ENCODE data around the gene ALG3.
"Not testable (repeated sequence)": the region's sequence is repeated elsewhere in the genome, so short reads cannot be mapped to it uniquely, and the experiment has no call there.

ALG3 gene

DNA sequence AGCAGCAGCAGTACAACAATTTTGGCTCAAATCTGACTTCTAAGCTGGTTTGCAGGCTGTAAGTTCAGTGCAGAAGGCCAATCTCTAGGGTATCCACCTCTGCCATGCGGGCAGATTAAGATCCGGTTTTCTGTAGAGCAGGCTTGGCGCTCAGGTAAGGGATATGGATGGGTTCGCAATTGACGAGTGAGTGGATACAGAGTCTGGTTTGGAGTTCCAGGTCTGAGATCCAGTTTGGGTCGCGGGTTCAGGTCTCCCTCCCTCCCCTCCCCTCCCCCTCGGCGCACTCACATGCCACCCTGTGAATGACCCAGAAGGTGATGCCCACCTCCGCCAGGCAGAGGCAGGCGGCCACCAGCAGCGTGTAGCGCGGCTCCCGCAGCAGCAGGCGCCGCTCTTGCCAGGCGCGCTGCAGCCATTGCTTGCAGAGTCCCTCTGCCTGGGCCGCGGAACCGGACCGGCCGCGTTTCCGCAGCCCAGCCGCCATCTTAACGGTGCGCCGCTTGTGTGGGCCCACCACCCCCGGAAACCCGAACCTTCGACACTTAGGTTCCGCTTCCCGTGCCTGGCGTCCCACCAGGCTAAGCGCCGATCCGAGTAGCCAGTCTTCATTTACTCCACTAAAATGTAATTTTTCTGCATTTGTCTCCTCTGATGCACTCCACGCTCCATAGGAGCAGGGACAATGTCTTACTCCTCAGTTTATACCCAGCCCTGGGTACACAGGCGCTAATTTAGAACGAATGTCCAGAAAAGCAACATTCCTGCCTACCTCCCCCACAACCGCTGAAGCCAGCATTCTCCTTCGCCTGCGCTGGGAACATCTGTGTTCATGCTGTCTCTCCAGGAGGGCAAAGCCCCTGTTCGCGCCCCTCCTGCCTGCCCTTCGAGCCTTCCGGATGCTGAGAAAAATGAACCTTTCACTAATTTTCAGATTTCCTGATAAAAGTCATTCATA lies at the start of gene ALG3:
Gene ALG3 (minus strand): TSS at position 509 of the 958 bp plus-strand sequence. CDS start 22 bp downstream, at position 487.
- DNase-seq (ENCODE audit: low spot score), result peak; percentile 90

GRCh38 chr3:184296616-184297015 lies 47.9 kb upstream of the ALG3 start:
- no peak for DNase-seq (ENCODE audit: low spot score)

- DNase-seq (ENCODE audit: low spot score), result no peak
Measured at GRCh38 chr3:184295771-184296170, 47.0 kb upstream of the ALG3 start.

DNA sequence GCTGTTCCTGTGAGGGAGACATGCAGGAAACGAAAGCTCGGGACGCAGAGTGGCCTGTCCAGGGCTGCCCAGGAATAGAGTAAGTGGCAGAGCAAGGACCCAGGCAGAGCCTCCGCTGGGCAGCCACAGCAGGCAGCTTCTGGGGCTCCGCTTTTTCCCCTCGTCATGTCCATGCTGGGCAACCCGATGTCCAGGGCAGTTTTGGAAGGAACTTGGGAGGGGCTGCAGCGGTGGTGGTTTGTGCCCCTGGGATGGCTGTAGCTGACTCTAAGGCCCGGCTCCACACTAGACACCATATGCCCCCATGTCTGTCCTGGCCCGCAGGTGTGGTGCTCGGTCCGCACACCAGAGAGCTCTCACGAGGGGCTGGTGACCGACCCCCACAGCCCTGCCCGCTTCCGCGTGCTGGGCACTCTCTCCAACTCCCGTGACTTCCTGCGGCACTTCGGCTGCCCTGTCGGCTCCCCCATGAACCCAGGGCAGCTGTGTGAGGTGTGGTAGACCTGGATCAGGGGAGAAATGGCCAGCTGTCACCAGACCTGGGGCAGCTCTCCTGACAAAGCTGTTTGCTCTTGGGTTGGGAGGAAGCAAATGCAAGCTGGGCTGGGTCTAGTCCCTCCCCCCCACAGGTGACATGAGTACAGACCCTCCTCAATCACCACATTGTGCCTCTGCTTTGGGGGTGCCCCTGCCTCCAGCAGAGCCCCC lies 43.1 kb upstream of the ALG3 start:
- DNase-seq (ENCODE audit: low spot score), result no peak

DNA sequence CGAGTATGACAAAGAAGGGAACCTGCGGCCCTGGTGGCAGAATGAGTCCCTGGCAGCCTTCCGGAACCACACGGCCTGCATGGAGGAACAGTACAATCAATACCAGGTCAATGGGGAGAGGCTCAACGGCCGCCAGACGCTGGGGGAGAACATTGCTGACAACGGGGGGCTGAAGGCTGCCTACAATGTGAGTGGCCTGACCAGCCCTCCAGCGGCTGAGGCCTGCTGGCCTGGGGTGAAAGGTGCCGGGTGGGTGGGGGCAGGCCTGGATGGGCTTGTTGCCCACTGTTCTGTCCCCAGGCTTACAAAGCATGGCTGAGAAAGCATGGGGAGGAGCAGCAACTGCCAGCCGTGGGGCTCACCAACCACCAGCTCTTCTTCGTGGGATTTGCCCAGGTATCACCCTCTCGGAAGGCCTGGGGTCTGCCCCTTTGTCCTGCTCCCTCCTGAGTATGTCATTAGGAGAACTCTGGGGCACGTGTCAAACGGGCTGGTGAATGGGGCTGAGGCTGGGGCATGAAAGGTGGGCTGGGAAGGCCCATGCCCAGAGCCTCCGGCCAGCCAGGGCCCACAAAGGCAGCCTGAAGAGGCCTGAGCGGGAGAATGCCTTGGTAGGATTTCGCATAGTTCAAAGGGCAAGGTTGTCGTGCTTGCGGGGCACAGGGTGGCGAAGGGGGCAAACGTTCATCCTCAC lies 42.4 kb upstream of the ALG3 start:
- no peak for DNase-seq (ENCODE audit: low spot score)

DNA sequence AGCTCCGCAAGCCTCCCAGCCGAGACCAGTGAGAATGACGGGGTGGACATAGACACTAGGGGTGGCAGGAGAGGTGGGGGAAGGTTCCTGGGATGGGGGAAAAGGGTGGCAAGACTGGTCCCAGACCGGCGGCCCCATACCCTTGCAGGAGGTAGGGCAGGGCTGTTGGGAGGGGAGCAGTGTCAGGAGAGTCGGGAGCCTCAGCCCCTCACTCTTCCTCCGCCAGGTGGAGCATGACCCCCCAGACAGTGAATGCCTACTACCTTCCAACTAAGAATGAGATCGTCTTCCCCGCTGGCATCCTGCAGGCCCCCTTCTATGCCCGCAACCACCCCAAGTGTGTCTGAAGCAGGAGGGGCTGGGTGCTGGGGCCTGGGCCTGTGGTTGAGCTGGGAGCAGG lies 41.6 kb upstream of the ALG3 start:
- no peak for DNase-seq (ENCODE audit: low spot score)

DNA sequence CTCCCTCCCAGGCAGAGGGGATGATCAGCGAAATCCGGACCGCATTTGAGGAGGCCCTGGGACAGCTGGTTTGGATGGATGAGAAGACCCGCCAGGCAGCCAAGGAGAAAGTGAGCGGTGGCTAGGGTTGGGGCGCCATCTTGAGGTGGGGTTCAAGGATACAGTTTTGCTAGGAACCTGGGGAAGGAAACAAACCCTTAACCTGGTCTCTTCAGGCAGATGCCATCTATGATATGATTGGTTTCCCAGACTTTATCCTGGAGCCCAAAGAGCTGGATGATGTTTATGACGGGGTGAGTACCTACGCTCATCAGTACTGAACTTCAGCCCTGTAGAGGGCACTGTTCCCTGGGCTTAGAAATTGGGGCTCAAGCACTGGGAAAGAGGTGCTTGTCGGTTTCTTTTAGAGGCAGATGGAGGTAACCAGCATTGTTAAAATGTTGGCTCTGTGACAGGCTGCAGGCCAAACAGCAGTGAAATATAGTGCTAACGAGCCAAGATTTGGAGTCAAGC lies 40.7 kb upstream of the ALG3 start:
- peak; percentile 78 for DNase-seq (ENCODE audit: low spot score)

DNA sequence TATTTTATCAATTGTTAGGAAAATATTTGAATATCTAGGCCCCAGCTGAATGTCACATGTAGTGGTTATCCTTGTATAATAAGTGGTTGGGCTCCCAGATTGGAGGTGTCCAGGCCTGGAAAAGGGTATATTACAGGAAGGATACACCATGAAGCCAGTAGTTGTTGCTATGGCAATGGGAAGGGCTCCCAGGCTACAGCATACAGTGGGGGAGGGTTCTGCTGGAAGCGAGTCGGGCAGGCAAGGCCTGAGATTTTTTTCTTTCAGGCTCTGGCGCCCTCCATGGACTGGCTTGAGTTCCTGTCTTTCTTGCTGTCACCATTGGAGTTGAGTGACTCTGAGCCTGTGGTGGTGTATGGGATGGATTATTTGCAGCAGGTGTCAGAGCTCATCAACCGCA lies 35.9 kb upstream of the ALG3 start:
- DNase-seq (ENCODE audit: low spot score), result peak; percentile 56

DNA sequence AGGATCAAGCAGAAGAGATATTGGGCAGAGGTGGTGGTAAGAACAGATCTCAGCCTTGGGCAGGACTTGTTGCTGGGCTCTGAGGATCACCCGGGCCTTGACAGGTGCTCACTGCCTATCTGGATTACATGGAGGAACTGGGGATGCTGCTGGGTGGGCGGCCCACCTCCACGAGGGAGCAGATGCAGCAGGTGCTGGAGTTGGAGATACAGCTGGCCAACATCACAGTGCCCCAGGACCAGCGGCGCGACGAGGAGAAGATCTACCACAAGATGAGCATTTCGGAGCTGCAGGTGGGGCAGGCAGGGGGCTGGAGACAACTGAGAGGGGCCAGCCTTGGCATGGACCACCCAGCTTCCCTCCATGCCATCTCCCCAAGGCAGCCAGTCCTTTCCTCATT lies 34.9 kb upstream of the ALG3 start:
- no peak for DNase-seq (ENCODE audit: low spot score)

GRCh38 chr3:184282941-184283340 lies 34.2 kb upstream of the ALG3 start:
- no peak for DNase-seq (ENCODE audit: low spot score)

DNA sequence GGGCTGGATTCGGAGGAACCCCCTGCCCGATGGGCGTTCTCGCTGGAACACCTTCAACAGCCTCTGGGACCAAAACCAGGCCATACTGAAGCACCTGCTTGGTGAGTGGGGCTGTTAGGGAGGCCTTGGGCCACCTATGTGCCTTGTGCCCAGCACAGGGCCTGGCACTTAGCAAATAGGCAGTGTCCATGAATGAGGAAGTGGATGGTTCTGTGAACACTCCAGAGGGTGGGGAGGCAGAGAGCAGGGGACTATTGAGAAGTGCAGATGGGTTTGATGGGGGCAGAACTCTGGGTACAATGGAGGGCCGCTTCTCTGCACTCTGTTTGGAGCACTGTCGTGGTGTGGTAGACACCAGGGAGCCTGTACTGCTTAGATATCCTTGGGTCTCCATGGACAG lies 28.6 kb upstream of the ALG3 start:
- DNase-seq (ENCODE audit: low spot score), result no peak

GRCh38 chr3:184275961-184276910 lies 27.5 kb upstream of the ALG3 start, which contains the start of gene ECE2:
Gene ECE2, plus strand, starts transcription at chr3:184276022. Its CDS starts 132 bp downstream, at chr3:184276154.
- no peak for DNase-seq (ENCODE audit: low spot score)

DNA sequence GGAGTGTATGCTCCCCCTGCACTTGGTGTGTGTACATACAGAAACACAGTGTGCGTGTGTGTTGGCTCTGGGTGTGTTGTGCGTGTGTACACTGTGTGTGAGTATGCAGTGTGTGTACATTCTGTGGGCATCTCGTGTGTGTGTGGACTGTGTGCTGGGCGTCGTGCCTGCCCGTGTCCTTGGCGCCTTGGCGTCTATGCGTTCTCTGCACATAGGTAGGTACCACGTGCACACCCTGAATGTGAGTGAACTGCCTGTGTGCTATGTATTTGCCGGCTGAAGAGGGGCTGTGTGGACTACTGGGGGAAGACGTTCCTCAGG lies 26.6 kb upstream of the ALG3 start:
- no peak for DNase-seq (ENCODE audit: low spot score)

DNA sequence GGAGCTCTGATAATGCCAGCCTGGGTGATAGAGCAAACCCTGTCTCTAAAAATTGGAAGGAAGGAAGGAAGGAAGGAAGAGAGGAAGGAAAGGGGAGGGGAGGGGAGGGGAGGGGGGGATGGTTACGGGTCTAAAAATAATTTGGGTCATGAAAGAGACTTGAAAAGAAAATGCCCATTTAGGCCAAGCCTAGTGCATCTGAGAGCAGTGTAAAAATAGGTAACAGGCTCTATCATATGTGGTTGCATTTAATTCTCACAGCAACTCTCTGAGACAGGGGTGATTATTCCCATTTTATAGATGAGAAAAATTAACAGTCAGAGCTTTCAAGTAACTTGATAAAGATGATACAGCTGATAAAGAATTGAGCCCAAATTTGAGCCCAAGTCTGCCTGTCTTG lies 23.5 kb upstream of the ALG3 start:
- no peak for DNase-seq (ENCODE audit: low spot score)

DNA sequence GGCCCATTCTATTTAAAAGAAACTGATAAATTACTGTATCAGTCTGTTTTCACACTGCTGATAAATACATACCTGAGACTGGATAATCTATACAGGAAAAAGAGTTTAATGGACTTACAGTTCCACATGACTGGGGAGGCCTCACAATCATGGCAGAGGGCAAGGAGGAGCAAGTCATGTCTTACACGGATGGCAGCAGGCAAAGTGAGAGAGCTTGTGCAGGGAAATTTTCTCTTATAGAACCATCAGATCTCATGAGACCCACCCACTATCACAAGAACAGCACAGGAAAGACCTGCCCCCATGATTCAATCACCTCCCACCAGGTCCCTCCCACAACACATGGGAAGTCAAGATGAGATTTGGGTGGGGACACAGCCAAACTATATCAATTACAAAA lies 18.5 kb upstream of the ALG3 start:
- DNase-seq (ENCODE audit: low spot score), result not testable (repeated sequence)

DNA sequence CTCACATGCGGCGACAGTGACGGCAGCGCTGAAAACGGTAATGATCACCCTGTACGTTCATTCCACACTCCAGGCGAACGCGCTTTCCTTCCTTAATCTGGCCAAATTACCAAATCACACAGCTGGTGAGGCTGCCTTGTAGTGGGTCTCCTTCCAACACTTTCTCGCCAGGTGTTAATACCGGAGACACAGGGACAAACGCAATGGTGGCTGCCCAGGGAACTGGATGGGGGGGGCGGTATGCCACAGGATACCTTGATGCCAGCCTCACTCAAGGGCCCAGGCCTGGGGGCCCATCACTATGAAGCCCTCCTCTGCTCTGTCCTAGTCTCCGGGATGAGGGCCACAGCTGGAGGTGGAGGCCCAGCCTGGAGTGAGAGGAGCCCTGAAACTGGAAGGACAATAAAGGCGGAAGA lies 14.0 kb upstream of the ALG3 start:
- no peak for DNase-seq (ENCODE audit: low spot score)

- no peak for DNase-seq (ENCODE audit: low spot score)
Measured at GRCh38 chr3:184261854-184262763, 13.3 kb upstream of the ALG3 start.

DNA sequence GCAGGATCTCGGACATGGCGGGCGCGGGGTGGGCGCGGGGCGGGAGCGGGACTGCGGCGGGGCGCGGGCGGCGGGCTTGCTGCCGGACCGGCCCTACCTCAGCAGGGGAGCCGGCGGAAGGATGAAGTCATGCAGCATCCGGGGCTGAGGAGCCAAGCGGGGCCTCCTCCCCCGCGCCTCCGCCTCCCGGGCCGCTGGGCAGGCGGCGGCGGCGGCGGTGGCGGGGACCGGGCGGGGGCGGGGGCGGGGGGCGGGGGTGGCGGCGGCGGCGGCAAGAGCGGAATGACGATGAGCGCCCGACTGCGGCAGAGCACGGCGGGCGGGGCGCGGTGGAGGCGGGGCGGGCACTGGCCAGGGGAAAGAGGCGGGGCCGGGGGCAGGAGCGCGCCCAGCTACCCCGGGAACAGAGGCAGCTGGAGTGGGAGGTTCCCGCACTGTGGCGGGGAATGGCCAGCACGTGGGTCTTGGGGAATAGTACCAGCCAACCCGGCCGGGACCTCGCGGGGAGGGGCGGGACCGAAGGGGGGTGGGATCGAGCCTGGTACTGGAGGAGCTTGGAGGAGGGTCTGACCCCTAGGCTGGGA lies 12.6 kb upstream of the ALG3 start, which contains the start of gene CAMK2N2:
Gene CAMK2N2 (minus strand): TSS at position 284 of the 584 bp plus-strand sequence. CDS start 268 bp downstream, at position 16.
- DNase-seq (ENCODE audit: low spot score), result peak; percentile 38

DNA sequence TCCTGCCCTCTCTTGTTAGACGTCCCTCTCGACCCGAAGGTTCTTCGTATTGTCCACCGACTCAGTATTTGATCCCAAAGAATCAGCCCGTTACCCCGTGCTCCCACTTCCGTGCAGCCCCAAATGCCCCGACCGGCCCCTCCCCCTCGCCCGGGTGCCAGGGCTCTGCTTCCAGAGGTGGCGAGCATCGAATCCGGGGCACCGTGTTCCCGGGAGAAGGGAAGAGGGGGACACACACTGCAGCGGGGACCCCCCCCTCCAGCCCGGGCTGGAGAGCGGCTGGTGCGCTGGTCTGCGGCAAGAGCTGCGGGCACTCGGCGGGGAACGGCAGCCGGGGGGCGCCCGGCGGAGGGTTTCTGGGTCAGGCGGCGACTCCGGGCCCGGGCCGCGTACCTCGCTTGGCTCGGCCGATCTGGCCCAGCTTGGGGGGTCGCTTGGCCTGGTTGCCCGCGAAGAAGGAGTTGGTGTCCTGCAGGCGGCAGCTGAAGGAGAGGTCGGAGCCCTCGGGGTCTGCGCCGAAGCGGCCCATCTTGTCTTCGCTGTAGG lies 12.0 kb upstream of the ALG3 start:
- no peak for DNase-seq (ENCODE audit: low spot score)
